Body of pancreas (tissue), 4 donors: ENCODE results near the gene SPDYC.

Experiments used
- CTCF ChIP-seq, 7 experiments: fragments of 450-650 bp in 4 of 7; fragments of 200-600 bp in 3 of 7; sonication (generic) in 3 of 7; IDR thresholded peaks; one replicate each; pipeline ENCODE4 v1.5.1; 2016 to 2019; ENCODE audit warnings: antibody characterized with exemption in 7 of 7
- POLR2A ChIP-seq, 3 donors: fragments of 450-650 bp; IDR thresholded peaks; one replicate each; pipeline ENCODE4 v1.6.1; 2016; ENCODE audit warnings: antibody characterized with exemption in 3 of 3, mild to moderate bottlenecking in 2 of 3

GRCh38 chr11:65208785-65209710 is 39.0 kb downstream of the SPDYC start:
- TF ChIP-seq POLR2A (IDR thresholded peaks at IDR 0.05) (no peak), CTCF (IDR thresholded peaks at IDR 0.05) (no peak)
